GM21528 (cell line): ENCODE data around the gene FRMD4B.

Experiments
- ATAC-seq: cut with Tn5 transposase; IDR thresholded peaks from one replicate; pipeline ENCODE4 v1.9.1; 2021; ENCODE audit warnings: mild to moderate bottlenecking, moderate library complexity; ENCODE audit not compliant: unreplicated experiment, low FRiP score

The FRMD4B gene

GRCh38 chr3:69212411-69213160 lies 173.3 kb downstream of the FRMD4B start:
- no peak for ATAC-seq

DNA sequence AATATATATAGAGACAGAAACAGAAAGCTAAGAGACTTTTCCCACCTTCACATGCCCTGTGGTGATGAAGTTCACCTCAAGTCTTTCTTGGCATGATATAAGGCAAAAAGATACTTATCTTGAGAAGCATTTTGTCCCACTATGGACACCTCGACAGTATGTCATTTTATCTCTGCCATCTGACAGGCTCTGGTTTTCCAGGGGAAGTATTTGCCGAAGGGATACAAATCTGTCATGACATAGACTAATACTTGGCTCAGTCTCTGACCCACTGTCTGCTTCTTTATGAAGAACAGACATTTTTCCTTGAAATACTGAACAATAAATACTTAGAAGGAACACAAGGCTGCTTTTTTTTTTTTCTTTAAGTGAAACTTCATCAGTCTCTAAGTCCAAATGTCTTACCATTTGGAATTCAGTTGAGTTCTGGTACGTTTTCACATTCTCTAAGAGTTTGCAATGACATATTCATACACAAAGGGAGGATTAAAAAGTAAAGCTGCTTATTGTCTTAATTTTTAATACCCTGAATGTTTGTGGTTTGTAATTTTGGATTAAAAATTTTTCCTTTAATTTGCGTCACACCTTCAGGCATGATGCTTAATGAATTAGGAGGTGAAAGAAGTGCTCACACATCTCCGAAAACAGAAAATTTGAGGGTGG lies 175.7 kb downstream of the FRMD4B start:
- ATAC-seq = no peak

DNA sequence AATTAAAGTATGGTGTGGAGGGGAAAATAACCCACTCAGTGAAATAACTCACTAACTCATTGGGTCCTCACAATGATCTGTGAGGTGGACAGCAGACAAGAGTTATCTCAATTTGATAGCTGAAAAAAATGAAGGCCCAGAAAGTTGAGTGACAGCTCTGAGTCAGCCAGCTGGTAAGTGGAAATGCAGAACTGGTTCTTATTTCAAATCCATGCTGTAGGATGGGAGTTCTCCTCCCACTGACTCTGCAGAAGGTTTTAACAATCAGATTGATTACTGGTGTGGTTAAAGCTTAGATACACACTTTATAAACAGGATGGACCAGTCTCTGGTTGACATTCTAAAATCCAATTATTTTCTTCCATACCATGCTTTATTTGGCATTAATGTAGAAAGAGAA lies 176.5 kb downstream of the FRMD4B start:
- ATAC-seq = no peak

DNA sequence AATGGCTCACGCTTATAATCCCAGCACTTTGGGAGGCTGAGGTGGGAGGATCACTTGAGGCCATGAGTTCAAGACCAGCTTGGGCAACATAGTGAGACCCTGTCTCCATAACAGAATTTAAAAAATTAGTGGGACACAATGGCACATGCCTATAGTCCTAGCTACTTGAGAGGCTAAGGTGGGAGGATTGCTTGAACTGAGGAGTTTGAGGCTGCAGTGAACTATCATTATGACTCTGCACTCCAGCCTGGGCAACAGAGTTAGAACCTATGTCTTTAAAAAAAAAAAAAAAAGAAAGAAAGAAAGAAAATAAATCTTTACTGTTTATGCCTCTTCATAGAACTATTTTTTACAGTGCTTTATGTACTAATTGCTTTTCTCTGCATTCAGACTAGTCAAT lies 178.9 kb downstream of the FRMD4B start:
- no peak for ATAC-seq

DNA sequence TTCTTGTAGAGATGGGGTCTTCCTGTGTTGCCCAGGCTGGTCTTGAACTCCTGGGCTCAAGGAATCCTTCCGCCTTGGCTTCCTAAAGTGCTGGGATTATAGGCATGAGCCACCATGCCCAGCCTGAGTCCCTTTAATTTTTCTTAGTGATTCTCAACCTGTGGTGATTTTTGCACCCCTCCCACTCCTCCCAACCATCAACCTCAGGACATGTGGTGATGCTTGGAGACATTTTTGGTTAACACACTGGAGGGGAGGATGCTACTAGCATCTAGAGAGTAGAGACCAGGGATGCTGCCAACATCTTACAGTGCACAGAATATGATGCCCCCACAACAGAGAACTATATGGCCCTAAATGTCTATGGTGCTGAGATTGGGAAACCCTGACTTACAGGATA lies 180.5 kb downstream of the FRMD4B start:
- ATAC-seq = no peak

- peak; percentile 86 for ATAC-seq
These were observed 181.5 kb downstream of the FRMD4B start for GRCh38 chr3:69204315-69204957.

DNA sequence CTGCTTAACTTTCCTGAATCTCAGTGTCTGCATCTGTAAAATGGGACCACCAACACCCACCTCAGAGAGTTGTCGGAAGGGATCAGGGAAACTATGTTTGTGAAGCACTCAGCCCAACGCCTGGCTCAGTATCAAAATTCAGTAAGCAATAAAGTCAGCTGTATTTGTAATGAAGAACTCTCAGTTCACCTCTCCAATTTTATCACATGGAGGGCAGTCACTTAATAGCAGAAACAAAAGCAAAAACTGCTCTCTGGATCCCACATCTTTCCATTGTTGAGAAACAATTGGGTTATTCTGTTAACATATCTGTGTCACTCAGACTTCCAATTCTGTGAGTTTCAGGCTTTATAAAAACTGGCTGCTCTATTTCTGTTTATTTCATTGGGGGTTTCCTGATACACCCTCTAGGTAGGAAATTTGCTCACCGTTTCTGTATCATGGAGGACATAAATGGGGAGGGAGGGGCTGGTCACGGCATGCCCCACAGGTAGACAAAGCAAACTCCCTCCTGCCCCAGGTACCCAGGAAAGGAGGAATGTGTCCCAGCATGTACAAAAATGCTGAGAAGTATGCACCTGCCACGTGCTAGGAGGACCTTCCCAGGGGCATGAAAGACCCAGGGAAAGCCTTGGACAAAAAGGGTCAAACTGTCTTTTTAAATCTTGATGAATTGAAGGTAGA lies 182.1 kb downstream of the FRMD4B start:
- peak; percentile 27 for ATAC-seq

DNA sequence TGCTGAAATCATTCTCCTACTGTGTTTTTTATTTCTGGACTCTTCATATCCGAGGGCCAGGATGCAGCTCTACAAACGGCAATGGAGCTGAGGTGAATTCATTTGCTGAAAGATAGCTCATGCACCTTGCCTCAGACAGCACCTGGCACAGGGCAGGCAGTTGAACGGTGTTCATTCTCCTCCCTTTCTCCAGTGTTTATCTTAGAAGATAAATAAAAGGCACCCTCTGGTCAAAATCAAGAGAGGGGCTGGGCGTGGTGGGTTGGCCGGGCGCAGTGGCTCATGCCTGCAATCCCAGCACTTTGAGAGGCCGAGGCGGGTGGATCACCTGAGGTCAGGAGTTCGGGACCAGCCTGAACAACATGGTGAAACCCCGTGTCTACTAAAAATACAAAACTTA lies 184.2 kb downstream of the FRMD4B start:
- ATAC-seq = no peak

DNA sequence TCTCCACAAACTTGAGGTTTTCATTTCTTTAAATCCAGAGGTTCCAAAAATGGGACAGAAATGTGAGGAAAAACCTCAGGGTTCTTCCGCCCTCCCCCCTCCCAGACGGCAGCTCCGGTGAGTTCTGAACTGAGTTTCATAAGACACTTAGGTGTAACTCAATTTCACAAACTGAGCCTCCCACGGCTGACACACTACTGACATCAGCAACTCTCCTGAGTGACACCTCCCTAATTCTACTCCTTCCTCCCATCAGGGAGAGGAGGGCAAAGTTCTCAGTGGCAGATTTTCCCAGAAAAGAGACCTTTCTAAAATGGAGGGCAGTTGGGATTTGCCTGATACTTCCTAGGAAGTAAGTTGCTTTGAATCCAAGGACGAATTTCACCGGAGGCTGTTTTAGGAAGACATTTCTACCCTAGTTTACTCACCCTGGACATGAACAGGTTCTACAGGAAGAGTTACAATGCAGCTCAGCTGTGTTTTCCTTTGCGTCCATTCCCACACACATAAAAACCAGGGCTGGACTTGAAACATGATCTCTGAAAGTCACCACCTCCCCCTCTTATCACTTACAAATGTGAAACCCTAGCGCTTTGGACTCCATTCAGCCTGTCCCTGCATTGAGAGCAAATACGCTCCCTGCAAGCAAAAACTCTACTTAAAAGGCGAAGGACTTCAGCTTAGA lies 185.4 kb downstream of the FRMD4B start:
- no peak for ATAC-seq

DNA sequence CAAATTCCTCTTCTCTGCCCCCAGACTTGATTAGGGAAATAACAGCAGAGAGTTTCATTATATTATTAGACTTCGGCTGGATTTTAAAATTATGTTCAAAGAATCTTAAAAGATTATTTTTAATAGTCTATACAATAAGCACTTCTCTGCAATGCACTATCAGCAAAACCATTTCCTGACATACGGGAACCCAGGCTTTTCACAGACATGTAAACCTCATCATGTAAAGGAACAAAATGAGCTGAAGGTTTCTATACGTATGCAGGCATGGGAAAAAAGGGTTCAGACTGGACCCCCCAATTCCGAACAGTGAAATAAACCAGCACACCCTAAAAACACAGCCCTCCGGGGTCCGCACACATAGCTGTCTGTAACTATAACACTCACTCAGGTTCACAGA lies 185.9 kb downstream of the FRMD4B start:
- no peak for ATAC-seq

DNA sequence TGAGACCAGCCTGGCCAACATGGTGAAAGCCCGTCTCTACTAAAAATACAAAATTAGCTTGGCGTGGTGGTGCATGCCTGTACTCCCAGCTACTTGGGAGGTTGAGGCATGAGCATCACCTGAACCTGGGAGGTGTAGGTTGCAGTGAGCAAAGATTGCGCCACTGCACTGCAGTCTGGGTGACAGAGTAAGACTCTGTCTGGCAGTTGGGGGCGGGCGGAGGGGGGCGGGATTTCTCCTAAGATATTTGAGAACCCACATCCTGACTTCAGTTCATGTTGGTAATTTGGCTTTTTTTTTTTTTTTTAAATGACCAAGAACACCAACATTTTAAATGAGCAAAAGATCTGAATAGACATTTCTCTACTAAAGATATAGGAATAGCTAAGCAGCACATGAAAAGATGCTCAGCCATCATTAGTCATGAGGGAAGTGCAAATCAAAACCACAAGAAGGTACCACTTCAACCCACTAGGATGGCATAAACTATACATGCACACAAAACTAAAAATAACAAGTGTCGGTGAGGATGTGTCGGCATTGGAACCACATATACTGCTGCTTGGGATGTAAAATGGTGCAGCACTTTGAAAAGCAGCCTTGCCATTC lies 187.9 kb downstream of the FRMD4B start:
- ATAC-seq = no peak

- ATAC-seq = no peak
These were observed 188.4 kb downstream of the FRMD4B start for GRCh38 chr3:69197455-69197854.

- ATAC-seq = no peak
These were observed 189.0 kb downstream of the FRMD4B start for GRCh38 chr3:69196876-69197275.

DNA sequence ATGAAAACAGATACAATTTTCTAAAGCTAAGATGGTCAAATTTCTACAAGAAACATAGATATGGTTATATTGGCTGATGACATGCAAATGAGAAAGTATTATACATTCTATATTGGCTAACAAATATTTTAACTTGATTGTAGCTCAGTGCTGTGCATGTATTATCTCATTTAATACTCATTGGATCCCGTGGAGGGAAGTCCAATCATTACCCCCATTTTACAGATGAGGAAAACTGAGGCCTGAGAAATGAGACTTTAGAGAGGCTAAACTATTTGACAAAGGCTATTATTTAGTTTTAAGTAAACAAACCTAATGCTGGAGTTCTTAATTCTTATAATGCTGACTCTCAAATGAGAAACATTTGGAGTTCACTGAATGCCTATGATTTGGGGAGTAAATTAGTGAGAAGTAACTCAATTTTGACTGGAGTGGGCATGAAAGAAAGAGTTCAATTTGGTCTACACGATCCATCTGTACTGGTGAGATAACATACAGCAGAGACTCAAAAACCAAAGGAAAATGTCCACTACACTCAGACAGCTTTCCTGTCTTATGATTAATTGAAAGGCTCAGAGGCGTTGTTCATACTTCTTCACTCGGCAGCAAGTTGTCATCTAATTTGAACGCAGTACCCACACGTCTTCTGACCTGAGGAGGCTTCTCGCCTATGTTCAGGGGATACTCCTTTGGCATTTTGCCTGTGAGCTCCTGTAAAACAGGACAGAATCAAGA lies 191.3 kb downstream of the FRMD4B start:
- no peak for ATAC-seq

- ATAC-seq = no peak
These were observed 192.1 kb downstream of the FRMD4B start for GRCh38 chr3:69193749-69194148.

DNA sequence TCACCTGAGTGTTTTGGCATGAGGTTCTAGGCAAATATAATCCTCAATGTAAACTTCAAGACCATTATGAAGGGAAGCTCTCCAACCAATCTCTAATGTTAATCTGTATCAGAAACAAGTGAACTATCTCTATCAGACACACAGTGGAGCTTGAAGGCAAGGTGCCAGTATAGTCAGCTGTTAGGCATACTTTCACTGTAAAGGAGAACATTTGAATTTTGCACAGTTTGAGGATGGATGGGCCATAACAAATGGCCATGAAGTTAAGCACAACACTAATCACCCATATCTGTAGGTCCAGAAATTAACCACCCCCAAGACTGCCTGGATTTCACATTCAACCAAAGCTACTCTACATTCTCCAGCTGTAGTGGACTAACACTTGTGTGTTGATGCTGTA lies 194.4 kb downstream of the FRMD4B start:
- no peak for ATAC-seq

- no peak for ATAC-seq
These were observed 196.4 kb downstream of the FRMD4B start for GRCh38 chr3:69189487-69189886.

DNA sequence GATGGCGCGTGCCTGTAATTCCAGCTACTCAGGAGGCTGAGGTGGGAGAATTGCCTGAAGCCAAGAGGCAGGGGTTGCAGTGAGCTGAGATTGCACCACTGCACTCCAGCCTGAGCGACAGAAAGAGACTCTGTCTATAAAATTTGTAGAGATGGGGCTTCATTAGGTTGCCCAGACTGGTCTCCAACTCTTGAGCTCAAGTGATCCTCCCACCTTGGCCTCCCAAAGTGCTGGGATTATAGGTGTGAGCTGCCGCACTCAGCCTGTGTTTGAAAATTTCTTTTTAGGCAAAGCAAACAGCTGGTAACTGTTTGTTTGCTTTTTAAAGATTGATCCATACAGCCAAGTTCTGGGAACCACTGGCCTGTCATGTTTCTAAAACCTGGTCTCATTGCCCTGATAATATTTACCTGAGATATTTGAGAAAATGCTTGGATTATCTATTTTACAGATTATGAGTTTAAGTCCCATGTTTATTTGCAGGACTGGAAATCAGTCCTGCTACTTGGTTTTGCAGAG lies 199.3 kb downstream of the FRMD4B start:
- no peak for ATAC-seq

DNA sequence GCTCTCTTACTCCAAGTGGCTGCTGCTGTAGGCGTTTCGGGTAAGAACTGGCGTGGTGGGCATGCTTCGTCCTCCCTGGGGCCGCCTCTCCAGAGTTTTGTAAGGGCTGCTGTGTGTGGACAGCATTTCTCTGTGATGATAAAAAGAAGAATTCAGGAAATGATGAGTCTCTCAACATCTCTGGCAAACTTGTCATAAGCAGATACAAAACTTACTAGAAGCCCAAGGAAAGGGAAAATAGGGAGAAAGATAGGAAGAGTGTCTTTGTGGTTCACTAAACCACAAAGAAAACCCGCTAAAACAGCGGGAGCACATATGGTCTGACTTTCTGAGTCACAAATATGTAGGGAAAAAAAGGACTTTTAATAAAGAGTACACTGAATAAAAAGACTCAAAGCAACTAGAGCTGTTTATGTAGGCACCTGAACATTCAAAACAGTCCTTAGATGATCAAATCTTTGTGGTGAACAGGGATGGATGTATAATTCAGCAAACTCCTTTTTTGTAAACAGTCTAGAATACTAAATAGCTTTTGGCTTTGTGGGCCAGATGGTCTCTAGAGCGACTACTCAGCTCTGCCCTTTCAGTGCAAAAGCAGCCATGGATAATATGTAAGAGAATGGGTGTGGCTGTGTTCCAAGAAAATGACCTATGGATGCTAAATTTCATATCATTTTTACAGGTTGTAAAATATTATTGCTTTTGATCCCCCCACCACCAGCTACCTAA lies 203.1 kb downstream of the FRMD4B start:
- no peak for ATAC-seq
